OCI-LY3 (cell line): ENCODE measurements around the gene USP31.

Source experiments
- CTCF ChIP-seq: fragments of 200-600, 300-600 bp; sonication (generic); IDR thresholded peaks from 2 replicates; pipeline ENCODE4 v1.5.1; 2014; ENCODE audit warnings: antibody characterized with exemption, low read length, low read depth
- EZH2phosphoT487 ChIP-seq: fragments of 200-600 bp; shearing (Covaris generic); IDR thresholded peaks from 2 replicates; pipeline ENCODE4 v1.6.1; 2018; ENCODE audit warnings: antibody characterized with exemption, mixed run types, low read depth

- TF ChIP-seq CTCF (no peak), EZH2phosphoT487 (no peak)
These were observed 68.5 kb downstream of the USP31 start for GRCh38 chr16:23080747-23081146.
